Adrenal gland (tissue), 12 donors: ENCODE results near the gene ALG13. TPM values are rescaled to one million over a fixed set of nuclear protein-coding genes. Genes with fewer than 3 reads are reported as not detected.

ENCODE experiments used
- DNase-seq, 7 donors: peaks; one replicate each; pipeline ENCODE4 v3.0.0-alpha.2; 2019 to 2020
- H3K27ac ChIP-seq, 5 donors: fragments of 200-600 bp; sonication (generic) in 4 of 5; 1 replicate in 3 of 5; 2 replicates in 2 of 5; pipeline versions ENCODE4 v1.5.1 to v1.8.0; 2016 to 2020; ENCODE audit warnings: mild to moderate bottlenecking in 1 of 5
- H3K27me3 ChIP-seq: fragments of 200-600 bp; 2 replicates; pipeline ENCODE4 v1.8.0; 2021
- H3K36me3 ChIP-seq, 2 donors: fragments of 200-600 bp; replicated peaks in 1 of 2; 1 replicate in 1 of 2; 2 replicates in 1 of 2; pipeline versions ENCODE4 v1.5.1 to v1.8.0; 2018 to 2022
- H3K4me1 ChIP-seq, 2 donors: fragments of 200-600 bp; replicated peaks in 1 of 2; 1 replicate in 1 of 2; 2 replicates in 1 of 2; pipeline versions ENCODE4 v1.5.1 to v1.8.0; 2018 to 2021
- H3K4me3 ChIP-seq, 4 donors: fragments of 200-600 bp; sonication (generic) in 3 of 4; one replicate each; pipeline ENCODE4 v1.5.1; 2016 to 2018
- H3K9me3 ChIP-seq, 3 donors: fragments of 200-600 bp; sonication (generic) in 1 of 3; replicated peaks in 1 of 3; 1 replicate in 2 of 3; 2 replicates in 1 of 3; pipeline versions ENCODE4 v1.5.1 to v1.8.0; 2016 to 2021
- POLR2A ChIP-seq, 2 donors: fragments of 450-650 bp; IDR thresholded peaks; one replicate each; pipeline ENCODE4 v1.6.1; 2017; ENCODE audit warnings: antibody characterized with exemption in 2 of 2, mild to moderate bottlenecking in 2 of 2, moderate library complexity in 1 of 2
- WGBS, 4 donors: extraction: QIAGEN DNeasy Blood & Tissue Kit in 2 of 4; methylation state at CpG; one replicate each; pipeline versions ENCODE4 v1.1.5 to v1.1.7; 2013 to 2017; 5-methylcytosine and 5-hydroxymethylcytosine counted together
- intact Hi-C, 2 donors: fragments of 100-400 bp; cut with DNase I; formaldehyde crosslinking; loops; one replicate each; pipeline versions ENCODE4 v1.14.1 to v1.15.0; 2022 to 2023
- polyA plus RNA-seq, 3 donors: library from polyadenylated mRNA; stranded (reverse); fragments of 200-250 nt in 2 of 3; fragments of 350-450 nt in 1 of 3; fragmentation: Illumina TruSeq in 1 of 3; extraction: RNeasy Lipid Tissue Mini Kit (QIAGEN cat#74804) in 1 of 3; gene quantifications; one replicate each; pipeline ENCODE4 v1.2.3, GENCODE V29; 2013 to 2014
- total RNA-seq, 9 donors: library from RNA; depleted of rRNA in 4 of 9; stranded (reverse); fragments of >200 nt in 4 of 9; fragments of 120-200 nt in 1 of 9; fragmentation: NEBNext Ultra II Directional in 1 of 9; extraction: Animal tissue kit (Norgen Biotek cat#: 25700) in 1 of 9; gene quantifications; one replicate each; pipeline versions ENCODE4 v1.1.0 to v1.2.4, GENCODE V29; 2013 to 2023
- TF ChIP-seq, protein P1 (sequence below), 6 experiments: fragments of 450-650 bp in 4 of 6; fragments of 200-600 bp in 2 of 6; sonication (generic) in 1 of 6; IDR thresholded peaks; 1 replicate in 5 of 6; 2 replicates in 1 of 6; pipeline versions ENCODE4 v1.5.1 to v1.8.0; 2016 to 2021; ENCODE audit warnings: antibody characterized with exemption in 6 of 6, mild to moderate bottlenecking in 2 of 6, moderate library complexity in 1 of 6
- donor health status: healthy with polysubstance abuse.
- donor health status: Bipolar disorder and iron deficiency.
- donor health status: DM: yes; HTN: yes; CAD: no.
- donor health status: DM: no; HTN: no; CAD: no.
- donor health status: DM: no; HTN: no; CAD: no.
- donor health status: DM: yes; HTN: yes; CAD: no.

Gene ALG13
- total and polyA plus RNA-seq, 12 donors: 30.3 to 98.1 (median 52.8) TPM

DNA sequence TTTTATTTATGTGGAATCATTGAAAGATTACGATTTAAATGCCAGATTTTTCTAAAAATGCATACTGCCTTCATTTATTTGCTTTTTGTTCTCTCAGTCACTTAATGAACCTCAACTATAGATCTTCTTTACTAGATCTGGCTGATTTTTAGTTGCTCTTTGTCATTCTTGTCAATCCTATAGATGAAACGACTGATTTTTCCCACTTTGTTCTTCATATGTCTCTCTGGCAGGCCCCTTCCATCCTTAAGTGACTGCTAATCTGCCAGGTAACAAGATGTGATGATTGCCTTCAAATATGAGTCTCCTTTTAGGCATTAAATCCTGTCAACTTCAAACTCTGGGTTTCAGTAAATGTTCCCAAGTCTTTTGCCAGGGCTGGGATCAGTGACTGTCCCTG lies 61.0 kb downstream of the ALG13 start:
- H3K9me3 ChIP-seq: no peaks in the 10 kb centered on the region
- H3K27ac ChIP-seq: no peak overlapping the region
- 56 to 96% (median 82%) methylated on average over 2 of the region's 2 CpGs for WGBS, 4 donors
- H3K4me1 ChIP-seq: no peaks in the 10 kb centered on the region
- intact Hi-C loops: no loop called here
- H3K27me3 ChIP-seq: no peaks in the 10 kb centered on the region
- H3K36me3 ChIP-seq: peaks cover 0 to 30% of the 10 kb centered on the region in 2 donors
- DNase-seq: no peak
- no peak overlapping the region for H3K4me3 ChIP-seq
- TF ChIP-seq POLR2A (IDR thresholded peaks at IDR 0.05): no peak
- TF ChIP-seq, protein P1, sequence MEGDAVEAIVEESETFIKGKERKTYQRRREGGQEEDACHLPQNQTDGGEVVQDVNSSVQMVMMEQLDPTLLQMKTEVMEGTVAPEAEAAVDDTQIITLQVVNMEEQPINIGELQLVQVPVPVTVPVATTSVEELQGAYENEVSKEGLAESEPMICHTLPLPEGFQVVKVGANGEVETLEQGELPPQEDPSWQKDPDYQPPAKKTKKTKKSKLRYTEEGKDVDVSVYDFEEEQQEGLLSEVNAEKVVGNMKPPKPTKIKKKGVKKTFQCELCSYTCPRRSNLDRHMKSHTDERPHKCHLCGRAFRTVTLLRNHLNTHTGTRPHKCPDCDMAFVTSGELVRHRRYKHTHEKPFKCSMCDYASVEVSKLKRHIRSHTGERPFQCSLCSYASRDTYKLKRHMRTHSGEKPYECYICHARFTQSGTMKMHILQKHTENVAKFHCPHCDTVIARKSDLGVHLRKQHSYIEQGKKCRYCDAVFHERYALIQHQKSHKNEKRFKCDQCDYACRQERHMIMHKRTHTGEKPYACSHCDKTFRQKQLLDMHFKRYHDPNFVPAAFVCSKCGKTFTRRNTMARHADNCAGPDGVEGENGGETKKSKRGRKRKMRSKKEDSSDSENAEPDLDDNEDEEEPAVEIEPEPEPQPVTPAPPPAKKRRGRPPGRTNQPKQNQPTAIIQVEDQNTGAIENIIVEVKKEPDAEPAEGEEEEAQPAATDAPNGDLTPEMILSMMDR (IDR thresholded peaks at IDR 0.05): no peak

DNA sequence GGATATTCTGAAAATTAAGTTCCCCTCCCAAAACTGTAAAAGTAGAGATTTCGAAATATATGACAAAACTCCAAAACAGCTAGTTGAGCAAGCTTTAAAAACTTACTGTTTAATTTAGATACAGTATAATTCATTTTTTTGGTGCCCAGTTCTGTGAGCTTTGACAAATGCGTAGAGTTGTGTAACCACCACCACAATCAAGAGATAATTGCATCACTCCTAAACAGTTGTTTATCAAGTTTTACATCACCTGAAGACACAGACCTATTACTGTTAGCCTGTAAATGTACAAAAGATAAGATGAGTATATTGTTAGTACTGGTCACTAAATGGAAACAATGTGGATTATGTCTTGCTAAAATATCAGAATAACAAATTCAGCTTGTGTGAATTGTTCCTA lies 62.3 kb downstream of the ALG13 start:
- H3K9me3 ChIP-seq: no peaks in the 10 kb centered on the region
- intact Hi-C loops: no loop called here
- DNase-seq: no peak
- no peak overlapping the region for H3K4me3 ChIP-seq
- TF ChIP-seq, protein P1 (IDR thresholded peaks at IDR 0.05): no peak
- H3K36me3 ChIP-seq: peaks cover 0 to 21% of the 10 kb centered on the region in 2 donors
- 67 to 87% (median 82%) methylated on average over 2 of the region's 2 CpGs for WGBS, 4 donors
- H3K4me1 ChIP-seq: no peaks in the 10 kb centered on the region
- H3K27ac ChIP-seq: no peak overlapping the region
- no peaks in the 10 kb centered on the region for H3K27me3 ChIP-seq

DNA sequence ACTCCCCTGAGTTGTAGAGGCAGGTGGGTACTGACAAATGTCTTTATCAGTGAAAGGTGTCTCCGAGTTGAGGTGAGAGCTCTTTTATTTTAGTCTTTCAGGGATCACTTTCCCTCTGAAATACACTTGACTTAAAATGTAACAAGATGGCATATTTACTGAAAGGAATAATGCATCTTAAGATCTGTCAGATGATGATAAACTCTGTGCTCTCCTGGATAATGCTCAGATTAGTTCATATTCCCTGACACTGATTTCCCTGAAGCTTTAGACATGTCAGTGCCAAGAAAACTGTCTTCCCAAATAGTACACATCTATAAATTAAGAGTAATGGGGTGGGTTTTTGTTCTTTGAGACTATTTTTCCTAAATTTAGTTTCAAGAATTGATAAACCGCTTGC lies 75.5 kb downstream of the ALG13 start:
- no peaks in the 10 kb centered on the region for H3K27me3 ChIP-seq
- intact Hi-C loops: no loop called here
- H3K4me3 ChIP-seq: no peak overlapping the region
- 83 to 100% (median 90%) methylated on average over 2 of the region's 2 CpGs for WGBS, 4 donors
- H3K9me3 ChIP-seq: no peaks in the 10 kb centered on the region
- no peaks in the 10 kb centered on the region for H3K4me1 ChIP-seq
- H3K36me3 ChIP-seq: peaks cover 0 to 6% of the 10 kb centered on the region in 2 donors
- no peak overlapping the region for H3K27ac ChIP-seq
- no peak for TF ChIP-seq POLR2A (IDR thresholded peaks at IDR 0.05)
- TF ChIP-seq, protein P1 (IDR thresholded peaks at IDR 0.05): no peak
- no peak for DNase-seq

GRCh38 chrX:111759686-111760085 lies 78.7 kb downstream of the ALG13 start:
- 76 to 98% (median 94%) methylated on average over 2 of the region's 2 CpGs for WGBS, 4 donors
- Histone ChIP-seq H3K4me3 (no peak overlapping the region), H3K27ac (no peak overlapping the region), H3K9me3 (no peaks in the 10 kb centered on the region), H3K4me1 (no peaks in the 10 kb centered on the region), H3K27me3 (no peaks in the 10 kb centered on the region), H3K36me3 (no peaks in the 10 kb centered on the region)
- intact Hi-C loops: no loop called here
- no peak for DNase-seq
- no peak for TF ChIP-seq POLR2A (IDR thresholded peaks at IDR 0.05)
- TF ChIP-seq, protein P1 (IDR thresholded peaks at IDR 0.05): no peak
